ENCODE results near the gene ROPN1.

DNA sequence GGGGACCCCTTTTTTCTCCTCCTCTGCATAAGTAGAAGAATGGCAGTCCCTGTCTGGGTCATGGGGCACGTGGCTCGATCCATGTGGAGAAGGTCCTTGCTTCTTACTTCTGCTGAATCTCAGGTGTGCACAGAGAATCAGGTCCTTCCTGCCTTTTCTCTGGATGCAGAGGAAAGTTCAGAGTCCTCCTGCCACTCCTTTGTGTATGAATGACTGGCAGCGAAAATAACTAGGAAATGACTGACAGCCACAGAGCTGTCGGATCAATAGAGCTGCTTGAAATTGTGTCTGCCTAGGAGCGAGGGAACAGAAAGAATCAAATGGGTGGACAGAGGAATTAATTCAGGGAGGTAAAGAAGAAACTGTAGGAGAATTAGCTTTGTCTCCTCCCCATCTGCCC, 49.6 kb upstream of the ROPN1 start:
- TF ChIP-seq, protein P1, sequence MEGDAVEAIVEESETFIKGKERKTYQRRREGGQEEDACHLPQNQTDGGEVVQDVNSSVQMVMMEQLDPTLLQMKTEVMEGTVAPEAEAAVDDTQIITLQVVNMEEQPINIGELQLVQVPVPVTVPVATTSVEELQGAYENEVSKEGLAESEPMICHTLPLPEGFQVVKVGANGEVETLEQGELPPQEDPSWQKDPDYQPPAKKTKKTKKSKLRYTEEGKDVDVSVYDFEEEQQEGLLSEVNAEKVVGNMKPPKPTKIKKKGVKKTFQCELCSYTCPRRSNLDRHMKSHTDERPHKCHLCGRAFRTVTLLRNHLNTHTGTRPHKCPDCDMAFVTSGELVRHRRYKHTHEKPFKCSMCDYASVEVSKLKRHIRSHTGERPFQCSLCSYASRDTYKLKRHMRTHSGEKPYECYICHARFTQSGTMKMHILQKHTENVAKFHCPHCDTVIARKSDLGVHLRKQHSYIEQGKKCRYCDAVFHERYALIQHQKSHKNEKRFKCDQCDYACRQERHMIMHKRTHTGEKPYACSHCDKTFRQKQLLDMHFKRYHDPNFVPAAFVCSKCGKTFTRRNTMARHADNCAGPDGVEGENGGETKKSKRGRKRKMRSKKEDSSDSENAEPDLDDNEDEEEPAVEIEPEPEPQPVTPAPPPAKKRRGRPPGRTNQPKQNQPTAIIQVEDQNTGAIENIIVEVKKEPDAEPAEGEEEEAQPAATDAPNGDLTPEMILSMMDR (IDR thresholded peaks at IDR 0.05; ENCODE audit: low read length) = no peak
- TF ChIP-seq EZH2 (IDR thresholded peaks at IDR 0.05; ENCODE audit: borderline replicate concordance, low read length) = no peak
